GM23338 (cell line): ENCODE data around the gene CACNA1G. TPM values are rescaled to one million over a fixed set of nuclear protein-coding genes. Genes with fewer than 3 reads are reported as not detected.

Source experiments
- ATAC-seq: fragments of 200-7000 bp; cut with Tn5 transposase; 3 replicates; pipeline ENCODE4 v1.9.1; 2020
- DNase-seq: peaks from one replicate; pipeline ENCODE4 v3.0.0-alpha.2; 2015; ENCODE audit warnings: low spot score
- H2AFZ ChIP-seq: fragments of 200-600 bp; sonication (generic); 2 replicates; pipeline ENCODE4 v1.8.0; 2016; ENCODE audit warnings: antibody characterized with exemption, mild to moderate bottlenecking, moderate library complexity
- H3F3A ChIP-seq: fragments of 200-600 bp; sonication (generic); replicated peaks from 2 replicates; pipeline ENCODE4 v1.8.0; 2017; ENCODE audit warnings: antibody characterized with exemption, mixed run types, low read depth
- H3K27ac ChIP-seq: fragments of 200-600 bp; sonication (generic); 2 replicates; pipeline ENCODE4 v1.6.1; 2016; ENCODE audit warnings: low read depth
- H3K27me3 ChIP-seq: fragments of 200-600 bp; sonication (generic); 2 replicates; pipeline ENCODE4 v1.8.0; 2016; ENCODE audit warnings: mild to moderate bottlenecking, mixed run types, moderate library complexity; ENCODE audit not compliant: insufficient read depth
- H3K36me3 ChIP-seq: fragments of 200-600 bp; sonication (generic); 2 replicates; pipeline ENCODE4 v1.8.0; 2016; ENCODE audit warnings: mild to moderate bottlenecking; ENCODE audit not compliant: insufficient read depth
- H3K4me1 ChIP-seq: fragments of 200-600 bp; sonication (generic); 2 replicates; pipeline ENCODE4 v1.8.0; 2016; ENCODE audit warnings: mild to moderate bottlenecking, moderate library complexity; ENCODE audit not compliant: insufficient read depth
- H3K4me2 ChIP-seq: fragments of 200-600 bp; sonication (generic); 2 replicates; pipeline ENCODE4 v1.7.1; 2017; ENCODE audit warnings: mixed run types
- H3K4me3 ChIP-seq: fragments of 200-600 bp; sonication (generic); 2 replicates; pipeline ENCODE4 v1.6.1; 2016; ENCODE audit warnings: mixed run types
- H3K79me2 ChIP-seq: fragments of 200-600 bp; sonication (generic); replicated peaks from 2 replicates; pipeline ENCODE4 v1.8.0; 2017; ENCODE audit warnings: mild to moderate bottlenecking; ENCODE audit not compliant: insufficient read depth
- H3K9me2 ChIP-seq: fragments of 200-600 bp; sonication (generic); 2 replicates; pipeline ENCODE4 v1.8.0; 2017; ENCODE audit not compliant: insufficient read depth
- H4K20me1 ChIP-seq: fragments of 200-600 bp; sonication (generic); replicated peaks from 2 replicates; pipeline ENCODE4 v1.8.0; 2017; ENCODE audit warnings: mild to moderate bottlenecking; ENCODE audit not compliant: insufficient read depth
- H3K27ac Mint-ChIP-seq: 2 replicates; pipeline ENCODE4 v1.8.0; 2020; ENCODE audit warnings: inconsistent platforms, mild to moderate bottlenecking, moderate library complexity, mixed read lengths
- H3K27me3 Mint-ChIP-seq: 3 replicates; pipeline ENCODE4 v1.8.0; 2022; ENCODE audit warnings: low read depth, mild to moderate bottlenecking, moderate library complexity, mixed read lengths, inconsistent platforms; ENCODE audit not compliant: insufficient read depth, poor library complexity
- H3K36me3 Mint-ChIP-seq: 3 replicates; pipeline ENCODE4 v1.8.0; 2021; ENCODE audit warnings: low read depth, mild to moderate bottlenecking, inconsistent platforms, moderate library complexity, mixed read lengths
- H3K4me1 Mint-ChIP-seq: 3 replicates; pipeline ENCODE4 v1.8.0; 2020; ENCODE audit warnings: mild to moderate bottlenecking, inconsistent platforms, mixed read lengths
- H3K4me3 Mint-ChIP-seq: 3 replicates; pipeline ENCODE4 v1.8.0; 2021; ENCODE audit warnings: moderate library complexity, mild to moderate bottlenecking, inconsistent platforms, mixed read lengths
- H3K9me3 Mint-ChIP-seq: 3 replicates; pipeline ENCODE4 v1.8.0; 2020; ENCODE audit warnings: moderate library complexity, mild to moderate bottlenecking, inconsistent platforms, mixed read lengths
- CREB1 ChIP-seq: fragments of 250-450 bp; sonication (Bioruptor Pico); IDR thresholded peaks from 2 replicates; pipeline ENCODE4 v1.5.0; 2020; ENCODE audit warnings: low read depth, mild to moderate bottlenecking, moderate library complexity
- EZH2 ChIP-seq: fragments of 200-600 bp; sonication (generic); IDR thresholded peaks from one replicate; pipeline ENCODE4 v1.8.0; 2017; ENCODE audit warnings: antibody characterized with exemption, mild to moderate bottlenecking, low read depth; ENCODE audit not compliant: unreplicated experiment
- JUNB ChIP-seq: IDR thresholded peaks from one replicate; pipeline ENCODE4 v1.6.1; 2016; ENCODE audit warnings: antibody characterized with exemption; ENCODE audit not compliant: unreplicated experiment
- NANOG ChIP-seq: IDR thresholded peaks from 2 replicates; pipeline ENCODE4 v1.6.1; 2016; ENCODE audit warnings: antibody characterized with exemption, borderline replicate concordance
- POLR2AphosphoS5 ChIP-seq: IDR thresholded peaks from 2 replicates; pipeline ENCODE4 v1.6.1; 2016; ENCODE audit warnings: antibody characterized with exemption, low read depth
- STAT1 ChIP-seq: IDR thresholded peaks from one replicate; pipeline ENCODE4 v1.6.1; 2016; ENCODE audit warnings: antibody characterized with exemption; ENCODE audit not compliant: unreplicated experiment
- ZNF331 ChIP-seq: fragments of 250-450 bp; sonication (Bioruptor Pico); IDR thresholded peaks from 2 replicates; pipeline ENCODE4 v1.5.0; 2020; ENCODE audit warnings: low read depth, mild to moderate bottlenecking, moderate library complexity
- polyA plus RNA-seq: library from polyadenylated mRNA; unstranded; fragments of >200 nt; fragmentation: Nextera tagmentation; extraction: Ambion mirVana; gene quantifications from 2 replicates; pipeline ENCODE4 v1.2.1, GENCODE V29; 2016
- total RNA-seq: library from RNA; depleted of rRNA; stranded (reverse); fragments of >200 nt; shearing (Covaris generic); gene quantifications from 2 replicates; pipeline ENCODE4 v1.2.3, GENCODE V29; 2014
- TF ChIP-seq, protein P1 (sequence below), 2 experiments: fragments of 200-600 bp in 1 of 2; sonication (generic) in 1 of 2; conservative IDR thresholded peaks; 2 replicates each; pipeline versions ENCODE4 v1.5.1 to v1.6.1; 2016 to 2017; ENCODE audit warnings: antibody characterized with exemption in 2 of 2, low read depth in 2 of 2, mild to moderate bottlenecking in 2 of 2, moderate library complexity in 1 of 2
- TF ChIP-seq, protein P2 (sequence below): IDR thresholded peaks from one replicate; pipeline ENCODE4 v1.6.1; 2018; ENCODE audit warnings: antibody characterized with exemption; ENCODE audit not compliant: unreplicated experiment
- TF ChIP-seq, protein P3 (sequence below): fragments of 250-450 bp; sonication (Bioruptor Pico); IDR thresholded peaks from 2 replicates; pipeline ENCODE4 v1.5.0; 2020; ENCODE audit warnings: mild to moderate bottlenecking, moderate library complexity

The CACNA1G gene
- total and polyA plus RNA-seq, 2 experiments from 2014 or later: 1.4 to 5.1 TPM

DNA sequence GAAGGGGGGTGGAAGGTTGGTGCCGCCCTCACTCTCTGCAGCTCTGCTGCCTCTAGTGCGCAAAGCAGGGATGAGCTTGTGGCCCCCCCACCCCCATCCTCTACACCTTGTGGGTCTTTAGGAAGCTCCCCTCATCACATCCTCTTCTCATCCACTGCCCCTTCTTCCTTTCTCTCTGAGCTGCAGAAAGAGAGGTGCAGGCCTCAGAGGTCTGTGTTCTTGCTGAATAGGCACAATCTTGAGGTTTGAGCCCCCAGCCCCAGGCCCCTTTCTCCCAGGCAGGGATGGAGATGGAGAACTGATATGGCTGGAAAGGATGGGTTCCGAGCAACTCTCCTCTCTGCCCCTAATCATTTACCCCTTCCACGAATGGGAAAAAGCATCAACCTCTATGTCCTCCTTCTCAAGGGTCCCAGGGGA is 2.6 kb downstream of the CACNA1G start (continued):
- TF ChIP-seq, protein P1, sequence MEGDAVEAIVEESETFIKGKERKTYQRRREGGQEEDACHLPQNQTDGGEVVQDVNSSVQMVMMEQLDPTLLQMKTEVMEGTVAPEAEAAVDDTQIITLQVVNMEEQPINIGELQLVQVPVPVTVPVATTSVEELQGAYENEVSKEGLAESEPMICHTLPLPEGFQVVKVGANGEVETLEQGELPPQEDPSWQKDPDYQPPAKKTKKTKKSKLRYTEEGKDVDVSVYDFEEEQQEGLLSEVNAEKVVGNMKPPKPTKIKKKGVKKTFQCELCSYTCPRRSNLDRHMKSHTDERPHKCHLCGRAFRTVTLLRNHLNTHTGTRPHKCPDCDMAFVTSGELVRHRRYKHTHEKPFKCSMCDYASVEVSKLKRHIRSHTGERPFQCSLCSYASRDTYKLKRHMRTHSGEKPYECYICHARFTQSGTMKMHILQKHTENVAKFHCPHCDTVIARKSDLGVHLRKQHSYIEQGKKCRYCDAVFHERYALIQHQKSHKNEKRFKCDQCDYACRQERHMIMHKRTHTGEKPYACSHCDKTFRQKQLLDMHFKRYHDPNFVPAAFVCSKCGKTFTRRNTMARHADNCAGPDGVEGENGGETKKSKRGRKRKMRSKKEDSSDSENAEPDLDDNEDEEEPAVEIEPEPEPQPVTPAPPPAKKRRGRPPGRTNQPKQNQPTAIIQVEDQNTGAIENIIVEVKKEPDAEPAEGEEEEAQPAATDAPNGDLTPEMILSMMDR (conservative IDR thresholded peaks at IDR 0.05; ENCODE audit: low read depth in 2 of 2): no peak
- no peak for TF ChIP-seq JUNB
- no peak for TF ChIP-seq POLR2AphosphoS5
- TF ChIP-seq ZNF331 (CRISPR knock-in tag): no peak
- TF ChIP-seq NANOG: no peak
- no peak for TF ChIP-seq CREB1 (CRISPR knock-in tag)
- TF ChIP-seq STAT1: no peak

DNA sequence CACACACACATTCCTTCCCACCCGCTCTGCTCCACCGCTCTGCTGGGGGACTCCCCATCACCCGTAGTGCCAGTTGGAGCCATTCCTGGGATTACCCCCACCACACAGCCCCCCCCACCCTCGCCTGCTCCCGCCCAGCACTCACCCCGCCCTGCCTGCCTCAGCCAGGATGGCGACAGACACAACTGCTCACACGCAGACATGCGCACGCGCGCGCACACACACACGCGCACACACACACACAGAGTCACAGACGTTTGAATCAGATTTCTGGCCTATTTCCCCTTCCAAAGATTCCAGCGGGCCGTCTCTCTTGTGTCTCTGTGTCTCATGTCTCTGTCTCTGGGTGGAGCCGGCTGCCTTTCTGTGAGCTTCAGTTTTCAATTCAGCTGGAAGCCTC is 4.4 kb downstream of the CACNA1G start:
- Histone ChIP-seq H4K20me1 (no peaks in the 10 kb centered on the region; the same call in none of the 2 replicates), H3K4me3 (peak overlapping the region; percentile 47), H3K79me2 (no peaks in the 10 kb centered on the region), H3K9me2 (no peaks in the 10 kb centered on the region), H3K4me2 (peak overlapping the region; percentile 77), H3K27ac (no peak overlapping the region), H3F3A (no peaks in the 10 kb centered on the region), H3K27me3 (peaks cover 66% of the 10 kb centered on the region), H3K36me3 (no peaks in the 10 kb centered on the region), H3K4me1 (peaks cover 29% of the 10 kb centered on the region), H2AFZ (no peak overlapping the region)
- Mint-ChIP-seq H3K36me3 (no peaks in the 10 kb centered on the region), H3K27ac (no peak overlapping the region), H3K27me3 (peaks cover 60% of the 10 kb centered on the region), H3K4me1 (peaks cover 51% of the 10 kb centered on the region), H3K9me3 (no peaks in the 10 kb centered on the region), H3K4me3 (peak overlapping the region; percentile 44)
- no peak for DNase-seq
- ATAC-seq: no peak
- TF ChIP-seq, protein P1 (conservative IDR thresholded peaks at IDR 0.05; ENCODE audit: low read depth in 2 of 2): no peak
- TF ChIP-seq POLR2AphosphoS5 (no peak), CREB1 (CRISPR knock-in tag) (no peak), EZH2 (no peak), JUNB (no peak), ZNF331 (CRISPR knock-in tag) (no peak), NANOG (no peak)
- TF ChIP-seq, protein P2, sequence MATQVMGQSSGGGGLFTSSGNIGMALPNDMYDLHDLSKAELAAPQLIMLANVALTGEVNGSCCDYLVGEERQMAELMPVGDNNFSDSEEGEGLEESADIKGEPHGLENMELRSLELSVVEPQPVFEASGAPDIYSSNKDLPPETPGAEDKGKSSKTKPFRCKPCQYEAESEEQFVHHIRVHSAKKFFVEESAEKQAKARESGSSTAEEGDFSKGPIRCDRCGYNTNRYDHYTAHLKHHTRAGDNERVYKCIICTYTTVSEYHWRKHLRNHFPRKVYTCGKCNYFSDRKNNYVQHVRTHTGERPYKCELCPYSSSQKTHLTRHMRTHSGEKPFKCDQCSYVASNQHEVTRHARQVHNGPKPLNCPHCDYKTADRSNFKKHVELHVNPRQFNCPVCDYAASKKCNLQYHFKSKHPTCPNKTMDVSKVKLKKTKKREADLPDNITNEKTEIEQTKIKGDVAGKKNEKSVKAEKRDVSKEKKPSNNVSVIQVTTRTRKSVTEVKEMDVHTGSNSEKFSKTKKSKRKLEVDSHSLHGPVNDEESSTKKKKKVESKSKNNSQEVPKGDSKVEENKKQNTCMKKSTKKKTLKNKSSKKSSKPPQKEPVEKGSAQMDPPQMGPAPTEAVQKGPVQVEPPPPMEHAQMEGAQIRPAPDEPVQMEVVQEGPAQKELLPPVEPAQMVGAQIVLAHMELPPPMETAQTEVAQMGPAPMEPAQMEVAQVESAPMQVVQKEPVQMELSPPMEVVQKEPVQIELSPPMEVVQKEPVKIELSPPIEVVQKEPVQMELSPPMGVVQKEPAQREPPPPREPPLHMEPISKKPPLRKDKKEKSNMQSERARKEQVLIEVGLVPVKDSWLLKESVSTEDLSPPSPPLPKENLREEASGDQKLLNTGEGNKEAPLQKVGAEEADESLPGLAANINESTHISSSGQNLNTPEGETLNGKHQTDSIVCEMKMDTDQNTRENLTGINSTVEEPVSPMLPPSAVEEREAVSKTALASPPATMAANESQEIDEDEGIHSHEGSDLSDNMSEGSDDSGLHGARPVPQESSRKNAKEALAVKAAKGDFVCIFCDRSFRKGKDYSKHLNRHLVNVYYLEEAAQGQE: no peak
- TF ChIP-seq, protein P3, sequence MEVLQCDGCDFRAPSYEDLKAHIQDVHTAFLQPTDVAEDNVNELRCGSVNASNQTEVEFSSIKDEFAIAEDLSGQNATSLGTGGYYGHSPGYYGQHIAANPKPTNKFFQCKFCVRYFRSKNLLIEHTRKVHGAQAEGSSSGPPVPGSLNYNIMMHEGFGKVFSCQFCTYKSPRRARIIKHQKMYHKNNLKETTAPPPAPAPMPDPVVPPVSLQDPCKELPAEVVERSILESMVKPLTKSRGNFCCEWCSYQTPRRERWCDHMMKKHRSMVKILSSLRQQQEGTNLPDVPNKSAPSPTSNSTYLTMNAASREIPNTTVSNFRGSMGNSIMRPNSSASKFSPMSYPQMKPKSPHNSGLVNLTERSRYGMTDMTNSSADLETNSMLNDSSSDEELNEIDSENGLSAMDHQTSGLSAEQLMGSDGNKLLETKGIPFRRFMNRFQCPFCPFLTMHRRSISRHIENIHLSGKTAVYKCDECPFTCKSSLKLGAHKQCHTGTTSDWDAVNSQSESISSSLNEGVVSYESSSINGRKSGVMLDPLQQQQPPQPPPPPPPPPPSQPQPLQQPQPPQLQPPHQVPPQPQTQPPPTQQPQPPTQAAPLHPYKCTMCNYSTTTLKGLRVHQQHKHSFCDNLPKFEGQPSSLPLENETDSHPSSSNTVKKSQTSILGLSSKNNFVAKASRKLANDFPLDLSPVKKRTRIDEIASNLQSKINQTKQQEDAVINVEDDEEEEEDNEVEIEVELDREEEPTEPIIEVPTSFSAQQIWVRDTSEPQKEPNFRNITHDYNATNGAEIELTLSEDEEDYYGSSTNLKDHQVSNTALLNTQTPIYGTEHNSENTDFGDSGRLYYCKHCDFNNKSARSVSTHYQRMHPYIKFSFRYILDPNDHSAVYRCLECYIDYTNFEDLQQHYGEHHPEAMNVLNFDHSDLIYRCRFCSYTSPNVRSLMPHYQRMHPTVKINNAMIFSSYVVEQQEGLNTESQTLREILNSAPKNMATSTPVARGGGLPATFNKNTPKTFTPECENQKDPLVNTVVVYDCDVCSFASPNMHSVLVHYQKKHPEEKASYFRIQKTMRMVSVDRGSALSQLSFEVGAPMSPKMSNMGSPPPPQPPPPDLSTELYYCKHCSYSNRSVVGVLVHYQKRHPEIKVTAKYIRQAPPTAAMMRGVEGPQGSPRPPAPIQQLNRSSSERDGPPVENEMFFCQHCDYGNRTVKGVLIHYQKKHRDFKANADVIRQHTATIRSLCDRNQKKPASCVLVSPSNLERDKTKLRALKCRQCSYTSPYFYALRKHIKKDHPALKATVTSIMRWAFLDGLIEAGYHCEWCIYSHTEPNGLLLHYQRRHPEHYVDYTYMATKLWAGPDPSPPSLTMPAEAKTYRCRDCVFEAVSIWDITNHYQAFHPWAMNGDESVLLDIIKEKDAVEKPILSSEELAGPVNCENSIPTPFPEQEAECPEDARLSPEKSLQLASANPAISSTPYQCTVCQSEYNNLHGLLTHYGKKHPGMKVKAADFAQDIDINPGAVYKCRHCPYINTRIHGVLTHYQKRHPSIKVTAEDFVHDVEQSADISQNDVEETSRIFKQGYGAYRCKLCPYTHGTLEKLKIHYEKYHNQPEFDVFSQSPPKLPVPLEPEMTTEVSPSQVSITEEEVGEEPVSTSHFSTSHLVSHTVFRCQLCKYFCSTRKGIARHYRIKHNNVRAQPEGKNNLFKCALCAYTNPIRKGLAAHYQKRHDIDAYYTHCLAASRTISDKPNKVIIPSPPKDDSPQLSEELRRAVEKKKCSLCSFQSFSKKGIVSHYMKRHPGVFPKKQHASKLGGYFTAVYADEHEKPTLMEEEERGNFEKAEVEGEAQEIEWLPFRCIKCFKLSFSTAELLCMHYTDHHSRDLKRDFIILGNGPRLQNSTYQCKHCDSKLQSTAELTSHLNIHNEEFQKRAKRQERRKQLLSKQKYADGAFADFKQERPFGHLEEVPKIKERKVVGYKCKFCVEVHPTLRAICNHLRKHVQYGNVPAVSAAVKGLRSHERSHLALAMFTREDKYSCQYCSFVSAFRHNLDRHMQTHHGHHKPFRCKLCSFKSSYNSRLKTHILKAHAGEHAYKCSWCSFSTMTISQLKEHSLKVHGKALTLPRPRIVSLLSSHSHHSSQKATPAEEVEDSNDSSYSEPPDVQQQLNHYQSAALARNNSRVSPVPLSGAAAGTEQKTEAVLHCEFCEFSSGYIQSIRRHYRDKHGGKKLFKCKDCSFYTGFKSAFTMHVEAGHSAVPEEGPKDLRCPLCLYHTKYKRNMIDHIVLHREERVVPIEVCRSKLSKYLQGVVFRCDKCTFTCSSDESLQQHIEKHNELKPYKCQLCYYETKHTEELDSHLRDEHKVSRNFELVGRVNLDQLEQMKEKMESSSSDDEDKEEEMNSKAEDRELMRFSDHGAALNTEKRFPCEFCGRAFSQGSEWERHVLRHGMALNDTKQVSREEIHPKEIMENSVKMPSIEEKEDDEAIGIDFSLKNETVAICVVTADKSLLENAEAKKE: no peak
